HEK293 (cell line): ENCODE results near the gene LRIF1.
A peak's percentile ranks its signal among the peaks of the same experiment; 100 is the strongest.

Experiments used
- EGR2 ChIP-seq: fragments of 450-650 bp; formaldehyde crosslinking; IDR thresholded peaks from 2 replicates; pipeline ENCODE4 v1.5.1; 2016; ENCODE audit warnings: low read depth, missing biosample characterization, missing genetic modification characterization
- FEZF1 ChIP-seq: fragments of 450-650 bp; formaldehyde crosslinking; IDR thresholded peaks from 2 replicates; pipeline ENCODE4 v1.5.1; 2016; ENCODE audit warnings: missing biosample characterization, missing genetic modification characterization
- GLIS1 ChIP-seq: fragments of 450-650 bp; formaldehyde crosslinking; IDR thresholded peaks from 2 replicates; pipeline ENCODE4 v1.5.1; 2016; ENCODE audit warnings: missing biosample characterization, missing genetic modification characterization
- HOXD13 ChIP-seq: sonication (generic); formaldehyde crosslinking; IDR thresholded peaks from 2 replicates; pipeline ENCODE4 v1.8.0; 2022; ENCODE audit warnings: missing genetic modification reagents, borderline replicate concordance
- SP3 ChIP-seq: fragments of 450-650 bp; formaldehyde crosslinking; IDR thresholded peaks from 2 replicates; pipeline ENCODE4 v1.5.1; 2016; ENCODE audit warnings: missing biosample characterization, missing genetic modification characterization
- SP7 ChIP-seq: fragments of 450-650 bp; formaldehyde crosslinking; IDR thresholded peaks from 2 replicates; pipeline ENCODE4 v1.5.1; 2016; ENCODE audit warnings: missing biosample characterization, missing genetic modification characterization
- ZBTB21 ChIP-seq: fragments of 450-650 bp; formaldehyde crosslinking; IDR thresholded peaks from 2 replicates; pipeline ENCODE4 v1.5.1; 2017; ENCODE audit warnings: missing biosample characterization, missing genetic modification characterization
- ZFP69B ChIP-seq: fragments of 450-650 bp; formaldehyde crosslinking; IDR thresholded peaks from 2 replicates; pipeline ENCODE4 v1.5.1; 2016; ENCODE audit warnings: missing biosample characterization, missing genetic modification characterization
- ZNF112 ChIP-seq: fragments of 450-650 bp; formaldehyde crosslinking; IDR thresholded peaks from 2 replicates; pipeline ENCODE4 v1.5.0; 2017; ENCODE audit warnings: missing biosample characterization, missing genetic modification characterization
- ZNF24 ChIP-seq: fragments of 450-650 bp; formaldehyde crosslinking; IDR thresholded peaks from 2 replicates; pipeline ENCODE4 v1.5.1; 2016; ENCODE audit warnings: missing biosample characterization, missing genetic modification characterization
- ZNF335 ChIP-seq: fragments of 450-650 bp; formaldehyde crosslinking; conservative IDR thresholded peaks from 2 replicates; pipeline ENCODE4 v1.5.1; 2016; ENCODE audit warnings: missing biosample characterization, missing genetic modification characterization
- ZNF341 ChIP-seq: fragments of 450-650 bp; formaldehyde crosslinking; IDR thresholded peaks from 2 replicates; pipeline ENCODE4; 2016; ENCODE audit warnings: low read depth, missing biosample characterization, missing genetic modification characterization
- ZNF426 ChIP-seq: fragments of 450-650 bp; formaldehyde crosslinking; IDR thresholded peaks from 2 replicates; pipeline ENCODE4 v1.5.1; 2017; ENCODE audit warnings: missing biosample characterization, missing genetic modification characterization, mild to moderate bottlenecking, inconsistent platforms, moderate library complexity
- ZNF549 ChIP-seq: fragments of 450-650 bp; IDR thresholded peaks from 2 replicates; pipeline ENCODE4 v1.5.1; 2018; ENCODE audit warnings: missing biosample characterization, missing genetic modification characterization, mild to moderate bottlenecking, inconsistent platforms, moderate library complexity
- ZNF596 ChIP-seq: fragments of 450-650 bp; IDR thresholded peaks from 2 replicates; pipeline ENCODE4 v1.5.0; 2018; ENCODE audit warnings: missing biosample characterization, mild to moderate bottlenecking, missing genetic modification characterization, moderate library complexity
- ZNF624 ChIP-seq: fragments of 450-650 bp; formaldehyde crosslinking; IDR thresholded peaks from 2 replicates; pipeline ENCODE4 v1.5.1; 2017; ENCODE audit warnings: missing biosample characterization, missing genetic modification characterization
- ZNF76 ChIP-seq: fragments of 450-650 bp; formaldehyde crosslinking; IDR thresholded peaks from 2 replicates; pipeline ENCODE4; 2016; ENCODE audit warnings: low read depth, missing biosample characterization, missing genetic modification characterization, borderline replicate concordance
- TF ChIP-seq, protein P1 (sequence below): fragments of 450-650 bp; formaldehyde crosslinking; IDR thresholded peaks from 2 replicates; pipeline ENCODE4 v1.5.1; 2017; ENCODE audit warnings: missing biosample characterization, missing genetic modification characterization
- TF ChIP-seq, protein P2 (sequence below): fragments of 450-650 bp; formaldehyde crosslinking; IDR thresholded peaks from 2 replicates; pipeline ENCODE4 v1.5.1; 2017; ENCODE audit warnings: missing biosample characterization, missing genetic modification characterization
- TF ChIP-seq, protein P3 (sequence below): fragments of 450-650 bp; formaldehyde crosslinking; IDR thresholded peaks from 2 replicates; pipeline ENCODE4 v1.5.1; 2016; ENCODE audit warnings: missing biosample characterization, missing genetic modification characterization
- TF ChIP-seq, protein P4 (sequence below): sonication (generic); formaldehyde crosslinking; IDR thresholded peaks from 2 replicates; pipeline ENCODE4 v1.8.1; 2022; ENCODE audit warnings: mild to moderate bottlenecking, moderate library complexity, missing genetic modification reagents
- TF ChIP-seq, protein P5 (sequence below): fragments of 450-650 bp; formaldehyde crosslinking; IDR thresholded peaks from 2 replicates; pipeline ENCODE4 v1.5.1; 2016; ENCODE audit warnings: missing biosample characterization, missing genetic modification characterization
- TF ChIP-seq, protein P6 (sequence below): fragments of 450-650 bp; formaldehyde crosslinking; IDR thresholded peaks from 2 replicates; pipeline ENCODE4 v1.5.1; 2016; ENCODE audit warnings: missing biosample characterization, missing genetic modification characterization
- TF ChIP-seq, protein P7 (sequence below): fragments of 450-650 bp; formaldehyde crosslinking; IDR thresholded peaks from 2 replicates; pipeline ENCODE4 v1.5.1; 2017; ENCODE audit warnings: missing biosample characterization, missing genetic modification characterization
- TF ChIP-seq, protein P8 (sequence below): fragments of 450-650 bp; formaldehyde crosslinking; IDR thresholded peaks from 2 replicates; pipeline ENCODE4 v1.5.1; 2016; ENCODE audit warnings: missing biosample characterization, missing genetic modification characterization, low read depth

The LRIF1 gene

DNA sequence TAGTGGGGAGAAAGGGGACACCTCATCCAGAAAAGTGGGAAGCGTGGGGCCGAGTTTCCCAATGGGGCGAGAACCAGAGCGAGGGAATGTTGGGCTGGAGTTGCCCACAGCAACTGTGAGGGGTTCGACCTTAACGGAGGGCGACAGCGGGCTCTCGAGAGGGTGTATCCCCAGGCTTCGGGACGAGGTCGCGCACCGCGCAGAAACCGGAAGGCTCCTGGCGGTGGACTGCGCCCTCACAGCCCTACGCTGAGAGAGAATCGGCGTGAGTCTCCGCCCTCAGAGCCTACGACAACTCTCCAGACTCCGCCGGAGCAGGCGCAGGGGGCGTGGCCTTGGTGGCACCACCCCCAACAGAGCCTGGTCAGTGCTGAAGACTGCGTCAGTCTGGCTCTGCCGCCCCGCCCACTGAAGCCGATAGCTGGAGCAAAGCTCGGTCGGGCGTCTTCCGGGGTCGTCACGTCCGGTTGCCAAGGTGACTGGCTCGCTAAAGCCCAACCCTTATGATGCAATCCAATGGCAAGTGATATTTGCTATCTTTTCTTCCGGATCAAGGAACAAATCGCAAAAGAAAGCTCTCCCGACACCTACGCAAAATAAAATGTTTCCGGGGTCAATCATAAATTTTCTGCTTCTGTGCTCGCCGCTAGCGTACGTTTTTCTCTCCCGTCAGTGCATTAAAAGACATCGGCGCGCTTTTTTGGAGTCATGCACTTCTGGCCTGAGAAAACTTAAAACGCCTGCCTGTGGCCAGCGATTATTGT, at the start of gene LRIF1 (continued):
- TF ChIP-seq, protein P1, sequence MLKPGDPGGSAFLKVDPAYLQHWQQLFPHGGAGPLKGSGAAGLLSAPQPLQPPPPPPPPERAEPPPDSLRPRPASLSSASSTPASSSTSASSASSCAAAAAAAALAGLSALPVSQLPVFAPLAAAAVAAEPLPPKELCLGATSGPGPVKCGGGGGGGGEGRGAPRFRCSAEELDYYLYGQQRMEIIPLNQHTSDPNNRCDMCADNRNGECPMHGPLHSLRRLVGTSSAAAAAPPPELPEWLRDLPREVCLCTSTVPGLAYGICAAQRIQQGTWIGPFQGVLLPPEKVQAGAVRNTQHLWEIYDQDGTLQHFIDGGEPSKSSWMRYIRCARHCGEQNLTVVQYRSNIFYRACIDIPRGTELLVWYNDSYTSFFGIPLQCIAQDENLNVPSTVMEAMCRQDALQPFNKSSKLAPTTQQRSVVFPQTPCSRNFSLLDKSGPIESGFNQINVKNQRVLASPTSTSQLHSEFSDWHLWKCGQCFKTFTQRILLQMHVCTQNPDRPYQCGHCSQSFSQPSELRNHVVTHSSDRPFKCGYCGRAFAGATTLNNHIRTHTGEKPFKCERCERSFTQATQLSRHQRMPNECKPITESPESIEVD (tag by site-specific recombination), result 0 out of 2 replicates have a peak, but pooled peaks have one; percentile 27
- TF ChIP-seq, protein P2, sequence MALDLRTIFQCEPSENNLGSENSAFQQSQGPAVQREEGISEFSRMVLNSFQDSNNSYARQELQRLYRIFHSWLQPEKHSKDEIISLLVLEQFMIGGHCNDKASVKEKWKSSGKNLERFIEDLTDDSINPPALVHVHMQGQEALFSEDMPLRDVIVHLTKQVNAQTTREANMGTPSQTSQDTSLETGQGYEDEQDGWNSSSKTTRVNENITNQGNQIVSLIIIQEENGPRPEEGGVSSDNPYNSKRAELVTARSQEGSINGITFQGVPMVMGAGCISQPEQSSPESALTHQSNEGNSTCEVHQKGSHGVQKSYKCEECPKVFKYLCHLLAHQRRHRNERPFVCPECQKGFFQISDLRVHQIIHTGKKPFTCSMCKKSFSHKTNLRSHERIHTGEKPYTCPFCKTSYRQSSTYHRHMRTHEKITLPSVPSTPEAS (tag by site-specific recombination), result no peak
- TF ChIP-seq FEZF1 (tag by site-specific recombination) (no peak), EGR2 (peak; percentile 65; the same call in 1 of the 2 replicates), ZNF24 (peak; percentile 68; the same call in 1 of the 2 replicates), ZNF341 (tag by site-specific recombination) (no peak), ZNF76 (tag by site-specific recombination) (peak; percentile 62; the same call in 1 of the 2 replicates), ZNF596 (tag by site-specific recombination) (no peak), HOXD13 (CRISPR knock-in tag) (no peak), ZNF624 (no peak), ZNF426 (tag by site-specific recombination) (no peak), ZBTB21 (tag by site-specific recombination) (peak; percentile 96), GLIS1 (peak; percentile 66), SP3 (tag by site-specific recombination) (peak; percentile 97), ZNF549 (tag by site-specific recombination) (no peak), ZFP69B (tag by site-specific recombination) (peak; percentile 41; the same call in 1 of the 2 replicates), ZNF335 (tag by site-specific recombination) (peak; percentile 21; the same call in 1 of the 2 replicates), ZNF112 (tag by site-specific recombination) (no peak), SP7 (peak; percentile 49)
- TF ChIP-seq, protein P3, sequence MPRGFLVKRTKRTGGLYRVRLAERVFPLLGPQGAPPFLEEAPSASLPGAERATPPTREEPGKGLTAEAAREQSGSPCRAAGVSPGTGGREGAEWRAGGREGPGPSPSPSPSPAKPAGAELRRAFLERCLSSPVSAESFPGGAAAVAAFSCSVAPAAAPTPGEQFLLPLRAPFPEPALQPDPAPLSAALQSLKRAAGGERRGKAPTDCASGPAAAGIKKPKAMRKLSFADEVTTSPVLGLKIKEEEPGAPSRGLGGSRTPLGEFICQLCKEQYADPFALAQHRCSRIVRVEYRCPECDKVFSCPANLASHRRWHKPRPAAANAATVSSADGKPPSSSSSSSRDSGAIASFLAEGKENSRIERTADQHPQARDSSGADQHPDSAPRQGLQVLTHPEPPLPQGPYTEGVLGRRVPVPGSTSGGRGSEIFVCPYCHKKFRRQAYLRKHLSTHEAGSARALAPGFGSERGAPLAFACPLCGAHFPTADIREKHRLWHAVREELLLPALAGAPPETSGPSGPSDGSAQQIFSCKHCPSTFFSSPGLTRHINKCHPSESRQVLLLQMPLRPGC (tag by site-specific recombination), result no peak
- TF ChIP-seq, protein P4, sequence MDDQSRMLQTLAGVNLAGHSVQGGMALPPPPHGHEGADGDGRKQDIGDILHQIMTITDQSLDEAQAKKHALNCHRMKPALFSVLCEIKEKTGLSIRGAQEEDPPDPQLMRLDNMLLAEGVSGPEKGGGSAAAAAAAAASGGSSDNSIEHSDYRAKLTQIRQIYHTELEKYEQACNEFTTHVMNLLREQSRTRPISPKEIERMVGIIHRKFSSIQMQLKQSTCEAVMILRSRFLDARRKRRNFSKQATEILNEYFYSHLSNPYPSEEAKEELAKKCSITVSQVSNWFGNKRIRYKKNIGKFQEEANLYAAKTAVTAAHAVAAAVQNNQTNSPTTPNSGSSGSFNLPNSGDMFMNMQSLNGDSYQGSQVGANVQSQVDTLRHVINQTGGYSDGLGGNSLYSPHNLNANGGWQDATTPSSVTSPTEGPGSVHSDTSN (CRISPR knock-in tag), result no peak
- TF ChIP-seq, protein P5, sequence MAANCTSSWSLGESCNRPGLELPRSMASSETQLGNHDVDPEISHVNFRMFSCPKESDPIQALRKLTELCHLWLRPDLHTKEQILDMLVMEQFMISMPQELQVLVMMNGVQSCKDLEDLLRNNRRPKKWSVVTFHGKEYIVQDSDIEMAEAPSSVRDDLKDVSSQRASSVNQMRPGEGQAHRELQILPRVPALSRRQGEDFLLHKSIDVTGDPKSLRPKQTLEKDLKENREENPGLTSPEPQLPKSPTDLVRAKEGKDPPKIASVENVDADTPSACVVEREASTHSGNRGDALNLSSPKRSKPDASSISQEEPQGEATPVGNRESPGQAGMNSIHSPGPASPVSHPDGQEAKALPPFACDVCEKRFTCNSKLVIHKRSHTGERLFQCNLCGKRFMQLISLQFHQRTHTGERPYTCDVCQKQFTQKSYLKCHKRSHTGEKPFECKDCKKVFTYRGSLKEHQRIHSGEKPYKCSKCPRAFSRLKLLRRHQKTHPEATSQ (tag by site-specific recombination), result no peak
- TF ChIP-seq, protein P6, sequence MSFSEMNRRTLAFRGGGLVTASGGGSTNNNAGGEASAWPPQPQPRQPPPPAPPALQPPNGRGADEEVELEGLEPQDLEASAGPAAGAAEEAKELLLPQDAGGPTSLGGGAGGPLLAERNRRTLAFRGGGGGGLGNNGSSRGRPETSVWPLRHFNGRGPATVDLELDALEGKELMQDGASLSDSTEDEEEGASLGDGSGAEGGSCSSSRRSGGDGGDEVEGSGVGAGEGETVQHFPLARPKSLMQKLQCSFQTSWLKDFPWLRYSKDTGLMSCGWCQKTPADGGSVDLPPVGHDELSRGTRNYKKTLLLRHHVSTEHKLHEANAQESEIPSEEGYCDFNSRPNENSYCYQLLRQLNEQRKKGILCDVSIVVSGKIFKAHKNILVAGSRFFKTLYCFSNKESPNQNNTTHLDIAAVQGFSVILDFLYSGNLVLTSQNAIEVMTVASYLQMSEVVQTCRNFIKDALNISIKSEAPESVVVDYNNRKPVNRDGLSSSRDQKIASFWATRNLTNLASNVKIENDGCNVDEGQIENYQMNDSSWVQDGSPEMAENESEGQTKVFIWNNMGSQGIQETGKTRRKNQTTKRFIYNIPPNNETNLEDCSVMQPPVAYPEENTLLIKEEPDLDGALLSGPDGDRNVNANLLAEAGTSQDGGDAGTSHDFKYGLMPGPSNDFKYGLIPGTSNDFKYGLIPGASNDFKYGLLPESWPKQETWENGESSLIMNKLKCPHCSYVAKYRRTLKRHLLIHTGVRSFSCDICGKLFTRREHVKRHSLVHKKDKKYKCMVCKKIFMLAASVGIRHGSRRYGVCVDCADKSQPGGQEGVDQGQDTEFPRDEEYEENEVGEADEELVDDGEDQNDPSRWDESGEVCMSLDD (tag by site-specific recombination), result peak; percentile 4; the same call in 1 of the 2 replicates
- TF ChIP-seq, protein P7, sequence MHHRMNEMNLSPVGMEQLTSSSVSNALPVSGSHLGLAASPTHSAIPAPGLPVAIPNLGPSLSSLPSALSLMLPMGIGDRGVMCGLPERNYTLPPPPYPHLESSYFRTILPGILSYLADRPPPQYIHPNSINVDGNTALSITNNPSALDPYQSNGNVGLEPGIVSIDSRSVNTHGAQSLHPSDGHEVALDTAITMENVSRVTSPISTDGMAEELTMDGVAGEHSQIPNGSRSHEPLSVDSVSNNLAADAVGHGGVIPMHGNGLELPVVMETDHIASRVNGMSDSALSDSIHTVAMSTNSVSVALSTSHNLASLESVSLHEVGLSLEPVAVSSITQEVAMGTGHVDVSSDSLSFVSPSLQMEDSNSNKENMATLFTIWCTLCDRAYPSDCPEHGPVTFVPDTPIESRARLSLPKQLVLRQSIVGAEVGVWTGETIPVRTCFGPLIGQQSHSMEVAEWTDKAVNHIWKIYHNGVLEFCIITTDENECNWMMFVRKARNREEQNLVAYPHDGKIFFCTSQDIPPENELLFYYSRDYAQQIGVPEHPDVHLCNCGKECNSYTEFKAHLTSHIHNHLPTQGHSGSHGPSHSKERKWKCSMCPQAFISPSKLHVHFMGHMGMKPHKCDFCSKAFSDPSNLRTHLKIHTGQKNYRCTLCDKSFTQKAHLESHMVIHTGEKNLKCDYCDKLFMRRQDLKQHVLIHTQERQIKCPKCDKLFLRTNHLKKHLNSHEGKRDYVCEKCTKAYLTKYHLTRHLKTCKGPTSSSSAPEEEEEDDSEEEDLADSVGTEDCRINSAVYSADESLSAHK, result no peak
- TF ChIP-seq, protein P8, sequence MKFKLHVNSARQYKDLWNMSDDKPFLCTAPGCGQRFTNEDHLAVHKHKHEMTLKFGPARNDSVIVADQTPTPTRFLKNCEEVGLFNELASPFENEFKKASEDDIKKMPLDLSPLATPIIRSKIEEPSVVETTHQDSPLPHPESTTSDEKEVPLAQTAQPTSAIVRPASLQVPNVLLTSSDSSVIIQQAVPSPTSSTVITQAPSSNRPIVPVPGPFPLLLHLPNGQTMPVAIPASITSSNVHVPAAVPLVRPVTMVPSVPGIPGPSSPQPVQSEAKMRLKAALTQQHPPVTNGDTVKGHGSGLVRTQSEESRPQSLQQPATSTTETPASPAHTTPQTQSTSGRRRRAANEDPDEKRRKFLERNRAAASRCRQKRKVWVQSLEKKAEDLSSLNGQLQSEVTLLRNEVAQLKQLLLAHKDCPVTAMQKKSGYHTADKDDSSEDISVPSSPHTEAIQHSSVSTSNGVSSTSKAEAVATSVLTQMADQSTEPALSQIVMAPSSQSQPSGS (tag by site-specific recombination), result peak; percentile 75; the same call in 1 of the 2 replicates
